Thyroid gland (tissue), 4 donors: ENCODE data around the gene FFAR4.

Source experiments
- POLR2A ChIP-seq, 2 donors: fragments of 450-650 bp; IDR thresholded peaks; one replicate each; pipeline ENCODE4 v1.6.1; 2017; ENCODE audit warnings: antibody characterized with exemption in 2 of 2, mild to moderate bottlenecking in 2 of 2, moderate library complexity in 1 of 2
- TF ChIP-seq, protein P1 (sequence below), 6 experiments: fragments of 200-600 bp in 3 of 6; fragments of 450-650 bp in 3 of 6; sonication (generic) in 3 of 6; IDR thresholded peaks; one replicate each; pipeline ENCODE4 v1.5.1; 2016 to 2019; ENCODE audit warnings: antibody characterized with exemption in 6 of 6, mild to moderate bottlenecking in 2 of 6, inconsistent platforms in 1 of 6, moderate library complexity in 1 of 6

DNA sequence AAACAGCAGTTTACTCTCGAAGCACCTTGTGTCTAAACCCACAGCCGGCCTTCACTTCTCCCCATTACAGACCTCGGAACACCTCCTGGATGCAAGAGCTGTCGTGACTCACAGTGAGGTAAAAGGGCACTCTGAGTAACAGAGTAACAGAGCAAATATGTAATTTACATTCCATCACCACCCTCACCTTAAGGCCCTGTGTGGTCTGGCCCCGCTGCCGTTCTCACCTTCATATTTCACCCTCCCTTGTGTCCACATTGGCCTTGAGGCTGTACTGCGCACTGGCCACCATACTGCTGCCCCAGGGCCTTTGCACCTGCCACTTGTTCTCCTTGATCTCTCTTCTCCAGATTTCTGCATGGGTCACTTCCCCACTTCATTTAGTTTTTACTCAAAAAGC lies 12.6 kb downstream of the FFAR4 start:
- no peak for TF ChIP-seq POLR2A (IDR thresholded peaks at IDR 0.05)
- TF ChIP-seq, protein P1, sequence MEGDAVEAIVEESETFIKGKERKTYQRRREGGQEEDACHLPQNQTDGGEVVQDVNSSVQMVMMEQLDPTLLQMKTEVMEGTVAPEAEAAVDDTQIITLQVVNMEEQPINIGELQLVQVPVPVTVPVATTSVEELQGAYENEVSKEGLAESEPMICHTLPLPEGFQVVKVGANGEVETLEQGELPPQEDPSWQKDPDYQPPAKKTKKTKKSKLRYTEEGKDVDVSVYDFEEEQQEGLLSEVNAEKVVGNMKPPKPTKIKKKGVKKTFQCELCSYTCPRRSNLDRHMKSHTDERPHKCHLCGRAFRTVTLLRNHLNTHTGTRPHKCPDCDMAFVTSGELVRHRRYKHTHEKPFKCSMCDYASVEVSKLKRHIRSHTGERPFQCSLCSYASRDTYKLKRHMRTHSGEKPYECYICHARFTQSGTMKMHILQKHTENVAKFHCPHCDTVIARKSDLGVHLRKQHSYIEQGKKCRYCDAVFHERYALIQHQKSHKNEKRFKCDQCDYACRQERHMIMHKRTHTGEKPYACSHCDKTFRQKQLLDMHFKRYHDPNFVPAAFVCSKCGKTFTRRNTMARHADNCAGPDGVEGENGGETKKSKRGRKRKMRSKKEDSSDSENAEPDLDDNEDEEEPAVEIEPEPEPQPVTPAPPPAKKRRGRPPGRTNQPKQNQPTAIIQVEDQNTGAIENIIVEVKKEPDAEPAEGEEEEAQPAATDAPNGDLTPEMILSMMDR (IDR thresholded peaks at IDR 0.05), result no peak
